HCT116 (cell line): Measurements from ENCODE around the gene SBSN. TPM values are rescaled to one million over a fixed set of nuclear protein-coding genes. Genes with fewer than 3 reads are reported as not detected.

Experiments used
- ATAC-seq: fragments of 200-7000 bp; cut with Tn5 transposase; 2 replicates; pipeline ENCODE4 v1.9.1; 2020; ENCODE audit warnings: mild to moderate bottlenecking, moderate library complexity
- BruUV-seq: library from RNA; stranded (reverse); fragments of 400-500 nt; replicated peaks from 2 replicates; lab custom pipeline; 2021; lab: Mats Ljungman, UMichigan
- CTCF ChIA-PET: fragments of 300-600 bp; sonication (Branson Sonifier 250); formaldehyde crosslinking; loops from one replicate; lab custom pipeline; 2021; ENCODE audit warnings: antibody characterized with exemption; lab: Charles Lee
- POLR2A ChIA-PET: fragments of 300-600, 350-600 bp; sonication (Branson Sonifier 250); formaldehyde crosslinking; loops from one replicate; lab custom pipeline; 2021; ENCODE audit warnings: antibody characterized with exemption; lab: Charles Lee
- RAD21 ChIA-PET, 2 experiments: fragments of 300-600 bp; sonication (Branson Sonifier 250); formaldehyde crosslinking; loops; one replicate each; lab custom pipeline; 2023; ENCODE audit warnings: low total read pairs in 2 of 2; ENCODE audit not compliant: uncharacterized antibody in 2 of 2, unreplicated experiment in 2 of 2, low non-redundant PET in 1 of 2; lab: Charles Lee
- DNase-seq: peaks from one replicate; pipeline ENCODE4 v3.0.0-alpha.2; 2010; ENCODE audit warnings: low read depth, low spot score
- H2AFZ ChIP-seq: fragments of 200-600 bp; shearing (Covaris generic), sonication (generic); 2 replicates; pipeline ENCODE4 v1.6.1; 2017; ENCODE audit warnings: low read depth, mixed run types, mixed read lengths, antibody characterized with exemption, low read length; ENCODE audit not compliant: poor library complexity, severe bottlenecking
- H3K27ac ChIP-seq: 2 replicates; pipeline ENCODE4 v1.5.1; 2012; ENCODE audit warnings: low read depth, low read length
- H3K27me3 ChIP-seq: fragments of 200-600 bp; sonication (generic); 2 replicates; pipeline ENCODE4 v1.6.1; 2016; ENCODE audit warnings: mixed run types, low read length, mixed read lengths; ENCODE audit not compliant: insufficient read depth
- H3K36me3 ChIP-seq, 2 experiments: fragments of 200-500 bp in 1 of 2; fragments of 200-600 bp in 1 of 2; sonication (Bioruptor generic) in 1 of 2; sonication (generic) in 1 of 2; 2 replicates each; pipeline versions ENCODE4 v1.5.1 to v1.6.1; 2014 to 2016; ENCODE audit warnings: low read length in 2 of 2, inconsistent platforms in 1 of 2, mixed read lengths in 1 of 2, mixed run types in 1 of 2; ENCODE audit not compliant: insufficient read depth in 2 of 2, control insufficient read depth in 1 of 2
- H3K4me1 ChIP-seq, 2 experiments: fragments of 200-600 bp in 1 of 2; sonication (generic) in 1 of 2; 2 replicates each; pipeline versions ENCODE4 v1.5.1 to v1.6.1; 2012 to 2017; ENCODE audit warnings: low read length in 2 of 2, inconsistent platforms in 1 of 2, mild to moderate bottlenecking in 1 of 2, mixed read lengths in 1 of 2, mixed run types in 1 of 2, moderate library complexity in 1 of 2; ENCODE audit not compliant: insufficient read depth in 2 of 2, control insufficient read depth in 1 of 2
- H3K4me2 ChIP-seq: fragments of 200-600 bp; sonication (generic); 2 replicates; pipeline ENCODE4 v1.6.1; 2017; ENCODE audit warnings: mixed run types, low read length, mixed read lengths
- H3K4me3 ChIP-seq, 2 experiments: fragments of 200-600 bp in 1 of 2; sonication (generic) in 1 of 2; replicated peaks in 1 of 2; 2 replicates each; pipeline ENCODE4 v1.5.1; 2011 to 2016; ENCODE audit warnings: low read length in 2 of 2, control low read depth in 1 of 2, low read depth in 1 of 2, mild to moderate bottlenecking in 1 of 2, mixed read lengths in 1 of 2, mixed run types in 1 of 2
- H3K79me2 ChIP-seq: fragments of 200-600 bp; sonication (generic); 2 replicates; pipeline ENCODE4 v1.6.1; 2017; ENCODE audit warnings: mild to moderate bottlenecking, mixed run types, low read length, moderate library complexity, mixed read lengths; ENCODE audit not compliant: insufficient read depth
- H3K9ac ChIP-seq: fragments of 200-600 bp; sonication (generic); 2 replicates; pipeline ENCODE4 v1.6.1; 2016; ENCODE audit warnings: low read length, mixed read lengths
- H3K9me2 ChIP-seq: fragments of 200-600 bp; sonication (generic), shearing (Covaris generic); 2 replicates; pipeline ENCODE4 v1.6.1; 2017; ENCODE audit warnings: mixed run types, mild to moderate bottlenecking, moderate library complexity; ENCODE audit not compliant: insufficient read depth
- H3K9me3 ChIP-seq, 2 experiments: fragments of 200-500 bp in 1 of 2; fragments of 200-600 bp in 1 of 2; sonication (Bioruptor generic) in 1 of 2; sonication (generic) in 1 of 2; 2 replicates each; pipeline ENCODE4 v1.6.1; 2014 to 2017; ENCODE audit warnings: low read length in 2 of 2, mixed read lengths in 2 of 2, inconsistent platforms in 1 of 2, low read depth in 1 of 2, mild to moderate bottlenecking in 1 of 2, mixed run types in 1 of 2, moderate library complexity in 1 of 2; ENCODE audit not compliant: control insufficient read depth in 1 of 2, insufficient read depth in 1 of 2
- H4K20me1 ChIP-seq: fragments of 200-600 bp; sonication (generic), shearing (Covaris generic); 2 replicates; pipeline ENCODE4 v1.6.1; 2017; ENCODE audit warnings: mixed run types, mild to moderate bottlenecking, moderate library complexity; ENCODE audit not compliant: insufficient read depth
- POLR2AphosphoS5 ChIP-seq: IDR thresholded peaks from 2 replicates; pipeline ENCODE4 v1.6.1; 2011; ENCODE audit warnings: mild to moderate bottlenecking, low read depth, low read length, moderate library complexity
- SP1 ChIP-seq: IDR thresholded peaks from 2 replicates; pipeline ENCODE4 v1.6.1; 2012; ENCODE audit warnings: low read depth
- intact Hi-C: fragments of 100-400 bp; cut with micrococcal nuclease; formaldehyde crosslinking; loops from 2 replicates; pipeline ENCODE4 v1.10.0; 2022
- total RNA-seq: library from RNA; stranded (reverse); gene quantifications from one replicate; pipeline ENCODE4 v1.2.1, GENCODE V29; 2021; ENCODE audit not compliant: unreplicated experiment
- TF ChIP-seq, protein P1 (sequence below), 3 experiments: fragments of 200-600 bp in 1 of 3; sonication (generic) in 1 of 3; IDR thresholded peaks in 2 of 3; conservative IDR thresholded peaks in 1 of 3; 2 replicates each; pipeline ENCODE4 v1.5.1; 2012 to 2017; ENCODE audit warnings: low read depth in 2 of 3, low read length in 2 of 3, antibody characterized with exemption in 1 of 3, borderline replicate concordance in 1 of 3, control low read depth in 1 of 3, mild to moderate bottlenecking in 1 of 3, mixed read lengths in 1 of 3, mixed run types in 1 of 3, moderate library complexity in 1 of 3; ENCODE audit not compliant: insufficient read depth in 1 of 3

SBSN gene
- total RNA-seq, 1 experiment from 2014 or later: 0.66 TPM

DNA sequence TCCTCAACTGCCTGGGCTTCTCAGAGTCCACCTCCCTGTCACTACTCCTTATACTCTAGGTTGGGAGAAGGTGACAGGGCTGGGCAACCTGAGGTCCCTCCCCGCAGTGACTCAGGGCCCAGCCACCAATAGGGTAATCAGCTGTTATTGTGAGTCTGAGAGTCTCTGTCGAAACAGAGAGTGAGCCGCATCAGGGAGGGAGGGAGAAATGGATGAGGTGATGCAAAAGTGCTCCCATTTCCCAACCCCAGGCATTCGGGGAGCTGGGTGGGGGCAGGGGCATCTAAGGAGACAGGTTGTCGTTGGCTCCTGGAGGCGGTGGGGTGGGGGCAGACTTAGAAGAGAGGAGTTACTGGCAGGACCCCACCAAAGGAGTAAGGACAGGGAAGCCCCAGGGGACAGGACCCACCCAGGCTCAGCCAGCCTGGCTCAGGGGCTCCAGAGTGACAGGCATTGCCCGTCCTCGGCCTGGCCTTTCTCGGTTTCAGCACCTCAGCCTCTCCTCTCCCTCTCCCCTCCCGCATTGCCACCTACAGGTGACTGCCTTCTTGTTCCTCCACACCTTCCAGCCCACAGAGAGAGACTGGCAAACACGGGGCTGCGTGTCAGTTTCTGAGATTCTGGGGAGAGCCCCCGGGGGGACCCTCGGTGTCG lies 14.4 kb downstream of the SBSN start, which contains the start of gene DMKN:
TSS of gene DMKN (minus strand) at position 22 of the 654 bp plus-strand sequence. CDS start 174 bp downstream, outside the sequence.
- intact Hi-C loops: no loop called here

More for the DNA sequence above, 14.4 kb downstream of the SBSN start, which contains the start of gene DMKN:
- BruUV-seq: no TSS peak
- peak within 1 kb of the TSS; percentile 39; the same call in 1 of the 2 replicates for H3K9ac ChIP-seq
- no peaks in the 10 kb centered on the region for H3K9me2 ChIP-seq
- H3K79me2 ChIP-seq: peaks cover 13% of the 10 kb centered on the region
- no peaks in the 10 kb centered on the region for H3K27me3 ChIP-seq
- peak within 1 kb of the TSS; percentile 31; the same call in 1 of the 2 replicates for H3K27ac ChIP-seq
- DNase-seq (peak; percentile 15), ATAC-seq (peak; percentile 47)
- ChIA-PET CTCF (no interaction called here), RAD21 (no interaction called here), POLR2A (no interaction called here)
- H3K36me3 ChIP-seq: no peaks in the 10 kb centered on the region
- H3K4me1 ChIP-seq: peaks cover 17 to 50% of the 10 kb centered on the region in 2 experiments
- H3K4me2 ChIP-seq: peak within 1 kb of the TSS; percentile 64
- peak within 1 kb of the TSS; percentile 23 to 37 for H3K4me3 ChIP-seq
- H4K20me1 ChIP-seq: no peaks in the 10 kb centered on the region
- H2AFZ ChIP-seq: no peak within 1 kb of the TSS
- H3K9me3 ChIP-seq: no peaks in the 10 kb centered on the region
- TF ChIP-seq POLR2AphosphoS5 (peak; percentile 28; the same call in 1 of the 2 replicates), SP1 (no peak)
- TF ChIP-seq, protein P1, sequence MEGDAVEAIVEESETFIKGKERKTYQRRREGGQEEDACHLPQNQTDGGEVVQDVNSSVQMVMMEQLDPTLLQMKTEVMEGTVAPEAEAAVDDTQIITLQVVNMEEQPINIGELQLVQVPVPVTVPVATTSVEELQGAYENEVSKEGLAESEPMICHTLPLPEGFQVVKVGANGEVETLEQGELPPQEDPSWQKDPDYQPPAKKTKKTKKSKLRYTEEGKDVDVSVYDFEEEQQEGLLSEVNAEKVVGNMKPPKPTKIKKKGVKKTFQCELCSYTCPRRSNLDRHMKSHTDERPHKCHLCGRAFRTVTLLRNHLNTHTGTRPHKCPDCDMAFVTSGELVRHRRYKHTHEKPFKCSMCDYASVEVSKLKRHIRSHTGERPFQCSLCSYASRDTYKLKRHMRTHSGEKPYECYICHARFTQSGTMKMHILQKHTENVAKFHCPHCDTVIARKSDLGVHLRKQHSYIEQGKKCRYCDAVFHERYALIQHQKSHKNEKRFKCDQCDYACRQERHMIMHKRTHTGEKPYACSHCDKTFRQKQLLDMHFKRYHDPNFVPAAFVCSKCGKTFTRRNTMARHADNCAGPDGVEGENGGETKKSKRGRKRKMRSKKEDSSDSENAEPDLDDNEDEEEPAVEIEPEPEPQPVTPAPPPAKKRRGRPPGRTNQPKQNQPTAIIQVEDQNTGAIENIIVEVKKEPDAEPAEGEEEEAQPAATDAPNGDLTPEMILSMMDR (IDR thresholded peaks at IDR 0.05 in 2 of 3, conservative IDR thresholded peaks at IDR 0.05 in 1 of 3; ENCODE audit: borderline replicate concordance in 1 of 3, insufficient read depth in 1 of 3, low read depth in 2 of 3, low read length in 2 of 3): peak in 2 of 3 experiments; percentile 42 to 50; a peak in 4 of 6 replicates
